ENCODE measurements around the gene RICTOR. TPM values are rescaled to one million over a fixed set of nuclear protein-coding genes. Genes with fewer than 3 reads are reported as not detected.

The RICTOR gene, protein sequence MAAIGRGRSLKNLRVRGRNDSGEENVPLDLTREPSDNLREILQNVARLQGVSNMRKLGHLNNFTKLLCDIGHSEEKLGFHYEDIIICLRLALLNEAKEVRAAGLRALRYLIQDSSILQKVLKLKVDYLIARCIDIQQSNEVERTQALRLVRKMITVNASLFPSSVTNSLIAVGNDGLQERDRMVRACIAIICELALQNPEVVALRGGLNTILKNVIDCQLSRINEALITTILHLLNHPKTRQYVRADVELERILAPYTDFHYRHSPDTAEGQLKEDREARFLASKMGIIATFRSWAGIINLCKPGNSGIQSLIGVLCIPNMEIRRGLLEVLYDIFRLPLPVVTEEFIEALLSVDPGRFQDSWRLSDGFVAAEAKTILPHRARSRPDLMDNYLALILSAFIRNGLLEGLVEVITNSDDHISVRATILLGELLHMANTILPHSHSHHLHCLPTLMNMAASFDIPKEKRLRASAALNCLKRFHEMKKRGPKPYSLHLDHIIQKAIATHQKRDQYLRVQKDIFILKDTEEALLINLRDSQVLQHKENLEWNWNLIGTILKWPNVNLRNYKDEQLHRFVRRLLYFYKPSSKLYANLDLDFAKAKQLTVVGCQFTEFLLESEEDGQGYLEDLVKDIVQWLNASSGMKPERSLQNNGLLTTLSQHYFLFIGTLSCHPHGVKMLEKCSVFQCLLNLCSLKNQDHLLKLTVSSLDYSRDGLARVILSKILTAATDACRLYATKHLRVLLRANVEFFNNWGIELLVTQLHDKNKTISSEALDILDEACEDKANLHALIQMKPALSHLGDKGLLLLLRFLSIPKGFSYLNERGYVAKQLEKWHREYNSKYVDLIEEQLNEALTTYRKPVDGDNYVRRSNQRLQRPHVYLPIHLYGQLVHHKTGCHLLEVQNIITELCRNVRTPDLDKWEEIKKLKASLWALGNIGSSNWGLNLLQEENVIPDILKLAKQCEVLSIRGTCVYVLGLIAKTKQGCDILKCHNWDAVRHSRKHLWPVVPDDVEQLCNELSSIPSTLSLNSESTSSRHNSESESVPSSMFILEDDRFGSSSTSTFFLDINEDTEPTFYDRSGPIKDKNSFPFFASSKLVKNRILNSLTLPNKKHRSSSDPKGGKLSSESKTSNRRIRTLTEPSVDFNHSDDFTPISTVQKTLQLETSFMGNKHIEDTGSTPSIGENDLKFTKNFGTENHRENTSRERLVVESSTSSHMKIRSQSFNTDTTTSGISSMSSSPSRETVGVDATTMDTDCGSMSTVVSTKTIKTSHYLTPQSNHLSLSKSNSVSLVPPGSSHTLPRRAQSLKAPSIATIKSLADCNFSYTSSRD (N-terminal part only)
- total RNA-seq (ENCODE audit: low replicate concordance) = 24.7 and 41.3 TPM in 2 replicates

- peak; percentile 95 for DNase-seq (ENCODE audit: low spot score)
- H3K27me3 Mint-ChIP-seq (ENCODE audit: insufficient read depth, low read depth) = peaks cover 7% of the 10 kb centered on the region
These were observed at the start of gene RICTOR for GRCh38 chr5:39074017-39074814. Gene RICTOR (minus strand): TSS chr5:39074399. CDS start chr5:39074377, 22 bp downstream.

GRCh38 chr5:39121922-39122321 lies 47.7 kb upstream of the RICTOR start:
- no peaks in the 10 kb centered on the region for H3K4me1 Mint-ChIP-seq
- no peak overlapping the region for H3K4me3 Mint-ChIP-seq
- H3K27ac Mint-ChIP-seq = no peak overlapping the region
- Histone ChIP-seq H3K4me2 (no peak overlapping the region), H3K9me3 (ENCODE audit: low read depth) (no peaks in the 10 kb centered on the region), H3K27me3 (no peaks in the 10 kb centered on the region), H2AFZ (replicated peaks) (no peak overlapping the region), H4K20me1 (ENCODE audit: low read depth) (no peaks in the 10 kb centered on the region), H3K36me3 (no peaks in the 10 kb centered on the region), H3K27ac (no peak overlapping the region), H3K9ac (no peak overlapping the region), H3K4me3 (no peak overlapping the region), H3F3A (ENCODE audit: low read depth) (no peaks in the 10 kb centered on the region), H3K4me1 (no peaks in the 10 kb centered on the region), H3K79me2 (ENCODE audit: low read depth) (no peaks in the 10 kb centered on the region)
- peaks cover 2% of the 10 kb centered on the region for H3K27me3 Mint-ChIP-seq (ENCODE audit: insufficient read depth, low read depth)
- H3K9me3 Mint-ChIP-seq = no peaks in the 10 kb centered on the region
- no peak for DNase-seq (ENCODE audit: low spot score)
- H3K36me3 Mint-ChIP-seq = no peaks in the 10 kb centered on the region
- TF ChIP-seq EZH2phosphoT487 (IDR thresholded peaks at IDR 0.05) = no peak
- TF ChIP-seq, protein P1, sequence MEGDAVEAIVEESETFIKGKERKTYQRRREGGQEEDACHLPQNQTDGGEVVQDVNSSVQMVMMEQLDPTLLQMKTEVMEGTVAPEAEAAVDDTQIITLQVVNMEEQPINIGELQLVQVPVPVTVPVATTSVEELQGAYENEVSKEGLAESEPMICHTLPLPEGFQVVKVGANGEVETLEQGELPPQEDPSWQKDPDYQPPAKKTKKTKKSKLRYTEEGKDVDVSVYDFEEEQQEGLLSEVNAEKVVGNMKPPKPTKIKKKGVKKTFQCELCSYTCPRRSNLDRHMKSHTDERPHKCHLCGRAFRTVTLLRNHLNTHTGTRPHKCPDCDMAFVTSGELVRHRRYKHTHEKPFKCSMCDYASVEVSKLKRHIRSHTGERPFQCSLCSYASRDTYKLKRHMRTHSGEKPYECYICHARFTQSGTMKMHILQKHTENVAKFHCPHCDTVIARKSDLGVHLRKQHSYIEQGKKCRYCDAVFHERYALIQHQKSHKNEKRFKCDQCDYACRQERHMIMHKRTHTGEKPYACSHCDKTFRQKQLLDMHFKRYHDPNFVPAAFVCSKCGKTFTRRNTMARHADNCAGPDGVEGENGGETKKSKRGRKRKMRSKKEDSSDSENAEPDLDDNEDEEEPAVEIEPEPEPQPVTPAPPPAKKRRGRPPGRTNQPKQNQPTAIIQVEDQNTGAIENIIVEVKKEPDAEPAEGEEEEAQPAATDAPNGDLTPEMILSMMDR (IDR thresholded peaks at IDR 0.05) = no peak
- TF ChIP-seq EZH2 (IDR thresholded peaks at IDR 0.05) = no peak

More at GRCh38 chr5:39074017-39074814, at the start of gene RICTOR:
- H2AFZ ChIP-seq (replicated peaks) = peak within 1 kb of the TSS; percentile 93
- peaks cover 7% of the 10 kb centered on the region for H3K36me3 Mint-ChIP-seq
- H3K4me1 Mint-ChIP-seq = peaks cover 16% of the 10 kb centered on the region
- TF ChIP-seq, protein P1 (IDR thresholded peaks at IDR 0.05) = no peak
- TF ChIP-seq EZH2phosphoT487 (IDR thresholded peaks at IDR 0.05) (no peak), EZH2 (IDR thresholded peaks at IDR 0.05) (no peak)
- H3K36me3 ChIP-seq = no peaks in the 10 kb centered on the region
- peaks cover 42% of the 10 kb centered on the region for H3K79me2 ChIP-seq (ENCODE audit: low read depth)
- no peaks in the 10 kb centered on the region for H3K9me3 ChIP-seq (ENCODE audit: low read depth)
- H3K27ac Mint-ChIP-seq = peak within 1 kb of the TSS; percentile 98
- H3F3A ChIP-seq (ENCODE audit: low read depth) = peaks cover 14% of the 10 kb centered on the region
- H3K27me3 ChIP-seq = no peaks in the 10 kb centered on the region
- peak within 1 kb of the TSS; percentile 98 for H3K27ac ChIP-seq
- H3K4me3 Mint-ChIP-seq = peak within 1 kb of the TSS; percentile 99
- H4K20me1 ChIP-seq (ENCODE audit: low read depth) = peaks cover 17% of the 10 kb centered on the region
- H3K9ac ChIP-seq = peak within 1 kb of the TSS; percentile 96
- peak within 1 kb of the TSS; percentile 91 for H3K4me3 ChIP-seq
- H3K9me3 Mint-ChIP-seq = no peaks in the 10 kb centered on the region
- H3K4me1 ChIP-seq = peaks cover 11% of the 10 kb centered on the region
- H3K4me2 ChIP-seq = peak within 1 kb of the TSS; percentile 77

GRCh38 chr5:39121315-39121714 lies 47.1 kb upstream of the RICTOR start:
- Histone ChIP-seq H4K20me1 (ENCODE audit: low read depth) (no peaks in the 10 kb centered on the region), H3K27ac (no peak overlapping the region), H3K4me2 (no peak overlapping the region), H2AFZ (replicated peaks) (no peak overlapping the region), H3K4me1 (no peaks in the 10 kb centered on the region), H3F3A (ENCODE audit: low read depth) (no peaks in the 10 kb centered on the region), H3K79me2 (ENCODE audit: low read depth) (no peaks in the 10 kb centered on the region), H3K9me3 (ENCODE audit: low read depth) (no peaks in the 10 kb centered on the region), H3K4me3 (no peak overlapping the region), H3K9ac (no peak overlapping the region), H3K27me3 (no peaks in the 10 kb centered on the region), H3K36me3 (no peaks in the 10 kb centered on the region)
- peaks cover 2% of the 10 kb centered on the region for H3K27me3 Mint-ChIP-seq (ENCODE audit: insufficient read depth, low read depth)
- H3K36me3 Mint-ChIP-seq = no peaks in the 10 kb centered on the region
- no peak overlapping the region for H3K4me3 Mint-ChIP-seq
- H3K9me3 Mint-ChIP-seq = no peaks in the 10 kb centered on the region
- no peak overlapping the region for H3K27ac Mint-ChIP-seq
- no peak for TF ChIP-seq EZH2 (IDR thresholded peaks at IDR 0.05)
- TF ChIP-seq, protein P1 (IDR thresholded peaks at IDR 0.05) = no peak
- TF ChIP-seq EZH2phosphoT487 (IDR thresholded peaks at IDR 0.05) = no peak
- no peaks in the 10 kb centered on the region for H3K4me1 Mint-ChIP-seq
- no peak for DNase-seq (ENCODE audit: low spot score)

Measured in neural progenitor cell (in vitro differentiated cells).